Measurements from ENCODE around the gene BCAT1.
"Not testable (repeated sequence)": the region's sequence is repeated elsewhere in the genome, so short reads cannot be mapped to it uniquely, and the experiment has no call there.

BCAT1 gene

GRCh38 chr12:24901576-24902461 lies 47.1 kb downstream of the BCAT1 start:
- DNase-seq (ENCODE audit: low spot score): no peak

- DNase-seq (ENCODE audit: low spot score): no peak
Measured at GRCh38 chr12:24900196-24900595, 48.7 kb downstream of the BCAT1 start.

GRCh38 chr12:24899503-24900075 lies 49.3 kb downstream of the BCAT1 start:
- no peak for DNase-seq (ENCODE audit: low spot score)

- DNase-seq (ENCODE audit: low spot score): no peak
Measured at GRCh38 chr12:24898606-24899005, 50.3 kb downstream of the BCAT1 start.

GRCh38 chr12:24898185-24898584 lies 50.7 kb downstream of the BCAT1 start:
- no peak for DNase-seq (ENCODE audit: low spot score)

- DNase-seq (ENCODE audit: low spot score): no peak
Measured at GRCh38 chr12:24896171-24896570, 52.7 kb downstream of the BCAT1 start.

- no peak for DNase-seq (ENCODE audit: low spot score)
Measured at GRCh38 chr12:24895612-24896011, 53.3 kb downstream of the BCAT1 start.

GRCh38 chr12:24894879-24895278 lies 54.0 kb downstream of the BCAT1 start:
- DNase-seq (ENCODE audit: low spot score): no peak

- DNase-seq (ENCODE audit: low spot score): no peak
Measured at GRCh38 chr12:24890048-24890803, 58.7 kb downstream of the BCAT1 start.

GRCh38 chr12:24889411-24889810 lies 59.5 kb downstream of the BCAT1 start:
- no peak for DNase-seq (ENCODE audit: low spot score)

GRCh38 chr12:24888813-24889212 lies 60.1 kb downstream of the BCAT1 start:
- DNase-seq (ENCODE audit: low spot score): no peak

GRCh38 chr12:24884911-24885310 lies 64.0 kb downstream of the BCAT1 start:
- DNase-seq (ENCODE audit: low spot score): no peak

GRCh38 chr12:24881724-24882371 lies 67.1 kb downstream of the BCAT1 start:
- DNase-seq (ENCODE audit: low spot score): no peak

GRCh38 chr12:24881227-24881626 lies 67.7 kb downstream of the BCAT1 start:
- DNase-seq (ENCODE audit: low spot score): no peak

- no peak for DNase-seq (ENCODE audit: low spot score)
Measured at GRCh38 chr12:24880732-24881131, 68.2 kb downstream of the BCAT1 start.

- DNase-seq (ENCODE audit: low spot score): no peak
Measured at GRCh38 chr12:24879644-24880043, 69.3 kb downstream of the BCAT1 start.

- DNase-seq (ENCODE audit: low spot score): no peak
Measured at GRCh38 chr12:24875014-24875413, 73.9 kb downstream of the BCAT1 start.

- DNase-seq (ENCODE audit: low spot score): no peak
Measured at GRCh38 chr12:24872211-24872610, 76.7 kb downstream of the BCAT1 start.

- DNase-seq (ENCODE audit: low spot score): not testable (repeated sequence)
Measured at GRCh38 chr12:24866139-24866538, 82.8 kb downstream of the BCAT1 start.

- no peak for DNase-seq (ENCODE audit: low spot score)
Measured at GRCh38 chr12:24864796-24865125, 84.1 kb downstream of the BCAT1 start.

- DNase-seq (ENCODE audit: low spot score): no peak
Measured at GRCh38 chr12:24861766-24862540, 86.9 kb downstream of the BCAT1 start.

- no peak for DNase-seq (ENCODE audit: low spot score)
Measured at GRCh38 chr12:24860546-24860945, 88.4 kb downstream of the BCAT1 start.

Data from CD4-positive, alpha-beta T cell treated with Interleukin-15 for 4 hours (primary cell).